Activated CD4-positive, alpha-beta memory T cell treated with anti-CD3 and anti-CD28 coated beads, Interleukin-2, amount 10 ng/mL, durations not matched to agents 7 days and 5 days (primary cell): ENCODE data around the gene EMID1. TPM values are rescaled to one million over a fixed set of nuclear protein-coding genes. Genes with fewer than 3 reads are reported as not detected.

Experiments used
- CTCF ChIA-PET: fragments of 350-600 bp; sonication (Branson Sonifier 250); formaldehyde crosslinking; loops from one replicate; lab custom pipeline; 2021; ENCODE audit warnings: antibody characterized with exemption, inconsistent platforms; lab: Charles Lee
- POLR2A ChIA-PET: fragments of 350-600 bp; sonication (Branson Sonifier 250); formaldehyde crosslinking; loops from one replicate; lab custom pipeline; 2021; ENCODE audit warnings: antibody characterized with exemption; lab: Charles Lee
- DNase-seq: peaks from one replicate; pipeline ENCODE4 v3.0.0-alpha.2; 2020
- H3K27ac Mint-ChIP-seq: one replicate; pipeline ENCODE4 v1.8.0; 2021; ENCODE audit warnings: mild to moderate bottlenecking, mixed read lengths
- H3K27me3 Mint-ChIP-seq: one replicate; pipeline ENCODE4 v1.8.0; 2021; ENCODE audit warnings: mixed read lengths
- H3K36me3 Mint-ChIP-seq: one replicate; pipeline ENCODE4 v1.8.0; 2021; ENCODE audit warnings: low read depth, mixed read lengths
- H3K4me1 Mint-ChIP-seq: one replicate; pipeline ENCODE4 v1.8.0; 2021; ENCODE audit warnings: mixed read lengths
- H3K4me3 Mint-ChIP-seq: one replicate; pipeline ENCODE4 v1.8.0; 2021; ENCODE audit warnings: mild to moderate bottlenecking, mixed read lengths
- H3K9me3 Mint-ChIP-seq: one replicate; pipeline ENCODE4 v1.8.0; 2021; ENCODE audit warnings: mixed read lengths
- total RNA-seq, 2 experiments: library from RNA; stranded (reverse); gene quantifications; one replicate each; pipeline ENCODE4 v1.2.3, GENCODE V29; 2021

Gene EMID1
- total RNA-seq, 2 experiments from 2014 or later, result 0.18 TPM; not detected in 1

DNA sequence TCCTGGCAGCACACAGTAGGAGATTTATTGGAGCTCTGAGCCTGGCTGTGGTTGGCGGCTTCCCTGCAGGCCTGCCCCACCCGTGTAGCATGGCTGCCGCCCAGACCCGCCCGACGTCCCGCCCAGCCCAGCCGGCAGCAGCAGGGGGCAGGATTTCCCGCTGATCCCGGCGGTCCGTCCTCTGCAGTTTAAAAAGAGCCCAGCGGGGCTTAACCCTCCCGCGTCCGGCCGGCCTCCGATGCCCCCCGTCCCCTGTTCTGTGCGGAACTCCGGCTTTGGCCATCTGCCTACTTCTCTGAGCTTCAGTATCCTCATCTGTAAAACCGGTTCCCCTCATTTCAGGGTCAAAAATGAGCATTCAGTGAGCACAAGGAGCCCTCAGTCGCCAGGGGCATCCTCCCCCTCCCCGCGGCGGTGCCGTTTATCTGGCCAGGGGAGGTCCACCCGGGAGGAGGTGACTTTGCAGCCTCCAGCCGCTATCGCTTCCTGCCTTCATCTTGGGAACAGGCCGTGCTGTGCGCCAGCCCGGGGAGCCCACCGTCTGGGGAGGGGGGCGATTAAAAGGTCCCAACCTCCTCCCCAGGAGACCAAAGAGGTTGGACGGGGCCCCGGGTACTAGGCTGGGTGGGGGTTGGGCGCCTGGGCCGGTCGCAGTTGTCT, 100.6 kb downstream of the EMID1 start, which contains the start of gene GAS2L1:
Gene GAS2L1, plus strand, starts transcription at position 476 of the 660 bp plus-strand sequence. CDS start 1,456 bp downstream, outside the sequence.
- H3K27me3 Mint-ChIP-seq, result peaks cover 4% of the 10 kb centered on the region
- ChIA-PET POLR2A (interaction anchor here (0.6 to 2.3 kb wide), 10 partner anchors 8 to 82 kb away, joined by 3 to 9 read pairs (median 4); partner anchors contain the start of genes AP1B1 and EWSR1), CTCF (interaction anchor here (0.7 to 1.4 kb wide), 7 partner anchors 10 to 1829 kb away, joined by 3 to 6 read pairs (median 4); no protein-coding TSS in a partner anchor)
- DNase-seq, result peak; percentile 74
- peak within 1 kb of the TSS; percentile 79 for H3K4me3 Mint-ChIP-seq
- H3K4me1 Mint-ChIP-seq, result peaks cover 47% of the 10 kb centered on the region
- no peaks in the 10 kb centered on the region for H3K9me3 Mint-ChIP-seq
- peak within 1 kb of the TSS; percentile 62 for H3K27ac Mint-ChIP-seq
- peaks cover 8% of the 10 kb centered on the region for H3K36me3 Mint-ChIP-seq

DNA sequence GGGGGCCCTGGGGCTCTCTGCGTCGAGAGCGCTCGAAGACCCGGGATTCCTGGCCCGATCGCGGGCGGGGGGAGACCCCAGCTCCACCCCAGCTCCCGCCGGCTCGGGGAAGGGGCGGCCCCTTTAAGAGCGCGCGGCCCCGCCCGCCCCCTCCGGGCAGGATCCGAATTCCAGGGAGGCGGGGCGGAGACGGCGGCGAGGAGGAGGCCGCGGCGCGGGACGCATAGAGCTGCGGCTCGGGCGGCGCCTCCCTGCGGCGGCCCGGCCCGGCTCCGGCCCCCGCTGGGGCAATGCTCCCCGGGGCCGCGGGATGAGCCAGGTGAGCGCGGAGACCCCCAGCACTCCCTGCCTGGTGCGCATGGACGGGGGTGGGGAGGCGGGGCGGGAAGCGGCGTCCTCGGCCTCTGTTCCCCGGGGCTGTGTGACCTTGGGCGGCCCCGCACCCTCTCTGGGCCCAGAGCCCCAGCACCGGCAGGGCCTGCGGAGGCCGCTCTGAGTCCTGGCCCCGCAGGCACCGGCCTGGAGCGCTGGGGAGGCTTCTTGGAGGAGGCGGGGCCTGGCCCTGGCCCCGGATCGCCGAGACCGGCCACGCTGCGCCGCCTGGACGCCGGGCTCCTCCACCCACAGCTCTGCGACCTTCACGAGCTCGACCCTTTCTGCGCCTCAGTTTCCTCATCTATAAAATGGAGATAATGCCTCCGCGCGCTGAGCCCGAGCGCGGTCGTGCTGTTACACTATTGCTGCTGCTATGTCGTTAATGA, 101.3 kb downstream of the EMID1 start:
- peak; percentile 57 for DNase-seq
- CTCF ChIA-PET, result interaction anchor here (1.2 to 1.4 kb wide), 3 partner anchors 14 to 38 kb away, joined by 3 to 6 read pairs (median 4); no protein-coding TSS in a partner anchor
- peak overlapping the region; percentile 49 for H3K27ac Mint-ChIP-seq
- H3K36me3 Mint-ChIP-seq, result peaks cover 6% of the 10 kb centered on the region
- POLR2A ChIA-PET, result interaction anchor here (1.0 to 2.6 kb wide), 6 partner anchors 9 to 39 kb away, joined by 3 to 9 read pairs (median 4); partner anchors contain the start of gene EWSR1
- H3K27me3 Mint-ChIP-seq, result peaks cover 5% of the 10 kb centered on the region
- H3K4me3 Mint-ChIP-seq, result peak overlapping the region; percentile 79
- peaks cover 49% of the 10 kb centered on the region for H3K4me1 Mint-ChIP-seq
- H3K9me3 Mint-ChIP-seq, result no peaks in the 10 kb centered on the region

DNA sequence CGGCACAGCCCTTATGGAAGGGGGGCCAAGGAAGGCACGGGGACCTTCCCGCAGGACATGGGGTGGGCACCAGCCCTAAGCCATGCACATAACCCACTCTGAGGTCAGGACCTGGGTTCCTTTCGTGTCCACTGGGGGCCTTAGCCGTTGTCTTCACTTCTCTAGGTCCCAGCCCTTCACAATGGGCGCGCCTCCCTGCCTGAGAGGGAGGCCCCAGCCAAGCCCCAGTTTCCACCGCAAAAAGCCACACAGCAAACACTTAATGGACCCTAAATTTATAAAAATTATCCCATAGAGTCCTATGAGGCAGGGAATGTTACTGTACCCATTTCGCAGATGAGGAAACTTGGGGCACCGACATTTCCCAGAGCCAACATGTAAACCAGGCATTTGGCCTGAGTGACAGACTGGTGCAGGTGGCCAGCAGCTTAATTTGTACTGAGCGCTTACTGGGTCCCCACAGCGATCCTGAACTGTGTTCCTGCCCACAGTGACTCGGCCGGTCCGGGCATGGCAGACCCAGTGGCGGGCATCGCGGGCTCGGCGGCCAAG, 102.0 kb downstream of the EMID1 start:
- Mint-ChIP-seq H3K9me3 (no peaks in the 10 kb centered on the region), H3K27me3 (peaks cover 10% of the 10 kb centered on the region), H3K36me3 (peaks cover 6% of the 10 kb centered on the region), H3K4me1 (peaks cover 52% of the 10 kb centered on the region), H3K4me3 (peak overlapping the region; percentile 79), H3K27ac (peak overlapping the region; percentile 49)
- no peak for DNase-seq
- CTCF ChIA-PET, result no interaction called here
- POLR2A ChIA-PET, result interaction anchor here (2.3 to 2.6 kb wide), 2 partner anchors 34 to 38 kb away, joined by 6 to 9 read pairs; no protein-coding TSS in a partner anchor

DNA sequence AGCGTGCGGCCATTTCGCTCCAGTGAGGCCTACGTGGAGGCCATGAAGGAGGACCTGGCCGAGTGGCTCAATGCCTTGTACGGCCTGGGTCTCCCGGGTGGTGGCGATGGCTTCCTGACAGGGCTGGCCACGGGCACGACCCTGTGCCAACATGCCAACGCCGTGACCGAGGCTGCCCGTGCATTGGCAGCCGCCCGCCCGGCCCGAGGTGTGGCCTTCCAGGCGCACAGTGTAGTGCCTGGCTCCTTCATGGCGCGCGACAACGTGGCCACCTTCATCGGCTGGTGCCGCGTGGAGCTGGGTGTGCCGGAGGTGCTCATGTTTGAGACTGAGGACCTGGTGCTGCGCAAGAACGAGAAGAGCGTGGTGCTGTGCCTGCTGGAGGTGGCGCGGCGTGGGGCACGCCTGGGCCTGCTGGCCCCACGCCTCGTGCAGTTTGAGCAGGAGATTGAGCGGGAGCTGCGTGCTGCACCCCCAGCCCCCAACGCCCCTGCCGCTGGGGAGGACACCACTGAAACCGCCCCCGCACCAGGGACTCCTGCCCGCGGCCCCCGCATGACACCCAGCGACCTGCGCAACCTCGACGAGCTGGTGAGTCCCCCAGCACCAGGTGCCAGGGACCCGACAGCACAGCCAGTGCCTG, 102.6 kb downstream of the EMID1 start:
- DNase-seq, result no peak
- ChIA-PET POLR2A (interaction anchor here (1.5 to 2.6 kb wide), 2 partner anchors 34 to 39 kb away, joined by 5 to 6 read pairs; no protein-coding TSS in a partner anchor), CTCF (no interaction called here)
- H3K27me3 Mint-ChIP-seq, result peaks cover 16% of the 10 kb centered on the region
- peaks cover 6% of the 10 kb centered on the region for H3K36me3 Mint-ChIP-seq
- peak overlapping the region; percentile 73 for H3K27ac Mint-ChIP-seq
- H3K4me1 Mint-ChIP-seq, result peaks cover 57% of the 10 kb centered on the region
- no peaks in the 10 kb centered on the region for H3K9me3 Mint-ChIP-seq
- H3K4me3 Mint-ChIP-seq, result peak overlapping the region; percentile 79

DNA sequence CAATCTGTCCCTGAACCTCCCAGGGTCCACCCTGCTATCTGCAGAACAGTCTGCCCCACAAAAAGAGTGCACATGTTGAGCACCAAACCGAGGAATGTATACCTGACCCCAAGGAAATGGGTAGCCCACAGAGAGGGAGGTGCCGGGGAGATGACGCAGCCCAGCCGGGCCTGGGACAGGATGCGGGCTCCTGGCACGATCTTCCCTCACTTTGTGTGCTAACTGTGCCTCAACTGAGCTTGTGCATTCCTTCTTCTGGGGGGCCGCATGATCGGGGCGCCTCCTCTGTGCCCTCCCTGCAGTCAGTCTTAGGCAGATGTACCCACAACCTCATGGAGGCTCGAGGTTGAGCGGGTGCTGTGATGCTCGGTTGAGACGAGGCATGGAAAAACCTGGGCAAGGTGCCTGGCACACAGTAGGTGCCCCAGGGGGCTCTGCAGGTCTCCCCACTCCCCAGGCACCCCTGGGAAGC, 103.1 kb downstream of the EMID1 start:
- peak; percentile 82 for DNase-seq
- POLR2A ChIA-PET, result interaction anchor here (1.5 to 2.6 kb wide), 2 partner anchors 35 to 39 kb away, joined by 5 to 6 read pairs; no protein-coding TSS in a partner anchor
- Mint-ChIP-seq H3K4me3 (peak overlapping the region; percentile 79), H3K9me3 (no peaks in the 10 kb centered on the region), H3K4me1 (peaks cover 61% of the 10 kb centered on the region), H3K27me3 (peaks cover 21% of the 10 kb centered on the region), H3K36me3 (peaks cover 6% of the 10 kb centered on the region), H3K27ac (peak overlapping the region; percentile 73)
- CTCF ChIA-PET, result no interaction called here

Other genes with a start within 250 kb of the EMID1 start
- not detected for gene C22orf31, start 144.1 kb upstream of the EMID1 start, total RNA-seq
- gene KREMEN1, start 132.9 kb upstream of the EMID1 start, total RNA-seq, result not detected
- 10 to 100 TPM; 27.8 to 28.8 TPM for gene RHBDD3, start 62.1 kb downstream of the EMID1 start, total RNA-seq
- 100 to 1,000 TPM; 308 to 311 TPM for gene EWSR1, start 62.4 kb downstream of the EMID1 start, total RNA-seq
- 10 to 100 TPM; 22.5 to 23.4 TPM for gene GAS2L1, start 100.8 kb downstream of the EMID1 start, total RNA-seq
- under 1 TPM; 0.38 to 0.78 TPM for gene RASL10A, start 109.8 kb downstream of the EMID1 start, total RNA-seq
- 10 to 100 TPM; 70.2 to 71.4 TPM for gene AP1B1, start 182.7 kb downstream of the EMID1 start, total RNA-seq
- not detected for gene RFPL1, start 232.7 kb downstream of the EMID1 start, total RNA-seq